Measurements from ENCODE around the gene HSDL2. TPM values are rescaled to one million over a fixed set of nuclear protein-coding genes. Genes with fewer than 3 reads are reported as not detected.
A peak's percentile ranks its signal among the peaks of the same experiment; 100 is the strongest.
"Not testable (repeated sequence)": the region's sequence is repeated elsewhere in the genome, so short reads cannot be mapped to it uniquely, and the experiment has no call there.

Gene HSDL2
- total RNA-seq, 1 experiment from 2014 or later: 21.6 TPM

- DNase-seq (ENCODE audit: low read depth): no peak
Measured at GRCh38 chr9:112396416-112396815, 16.5 kb downstream of the HSDL2 start.

- no peak for DNase-seq (ENCODE audit: low read depth)
Measured at GRCh38 chr9:112396872-112397271, 17.0 kb downstream of the HSDL2 start.

GRCh38 chr9:112401175-112401815 lies 21.4 kb downstream of the HSDL2 start:
- DNase-seq (ENCODE audit: low read depth): no peak

GRCh38 chr9:112403614-112404201 lies 23.8 kb downstream of the HSDL2 start:
- no peak for DNase-seq (ENCODE audit: low read depth)

GRCh38 chr9:112404508-112404932 lies 24.6 kb downstream of the HSDL2 start:
- no peak for DNase-seq (ENCODE audit: low read depth)

- DNase-seq (ENCODE audit: low read depth): no peak
Measured at GRCh38 chr9:112408275-112408674, 28.4 kb downstream of the HSDL2 start.

GRCh38 chr9:112408819-112409218 lies 28.9 kb downstream of the HSDL2 start:
- DNase-seq (ENCODE audit: low read depth): no peak

GRCh38 chr9:112409758-112410157 lies 29.9 kb downstream of the HSDL2 start:
- DNase-seq (ENCODE audit: low read depth): no peak

GRCh38 chr9:112411626-112412027 lies 31.7 kb downstream of the HSDL2 start:
- no peak for DNase-seq (ENCODE audit: low read depth)

GRCh38 chr9:112413728-112414127 lies 33.8 kb downstream of the HSDL2 start:
- not testable (repeated sequence) for DNase-seq (ENCODE audit: low read depth)

GRCh38 chr9:112420208-112420607 lies 40.3 kb downstream of the HSDL2 start:
- no peak for DNase-seq (ENCODE audit: low read depth)

- DNase-seq (ENCODE audit: low read depth): no peak
Measured at GRCh38 chr9:112421771-112422222, 41.9 kb downstream of the HSDL2 start.

- no peak for DNase-seq (ENCODE audit: low read depth)
Measured at GRCh38 chr9:112422417-112423148, 42.7 kb downstream of the HSDL2 start.

GRCh38 chr9:112430006-112430522 lies 50.2 kb downstream of the HSDL2 start:
- no peak for DNase-seq (ENCODE audit: low read depth)

GRCh38 chr9:112433499-112434392 lies 53.8 kb downstream of the HSDL2 start:
- DNase-seq (ENCODE audit: low read depth): no peak

GRCh38 chr9:112434487-112434886 lies 54.6 kb downstream of the HSDL2 start:
- no peak for DNase-seq (ENCODE audit: low read depth)

- no peak for DNase-seq (ENCODE audit: low read depth)
Measured at GRCh38 chr9:112437406-112437805, 57.5 kb downstream of the HSDL2 start.

- no peak for DNase-seq (ENCODE audit: low read depth)
Measured at GRCh38 chr9:112439171-112439570, 59.3 kb downstream of the HSDL2 start.

GRCh38 chr9:112439825-112440224 lies 59.9 kb downstream of the HSDL2 start:
- DNase-seq (ENCODE audit: low read depth): no peak

GRCh38 chr9:112443200-112443599 lies 63.3 kb downstream of the HSDL2 start:
- peak; percentile 10 for DNase-seq (ENCODE audit: low read depth)

GRCh38 chr9:112443636-112444035 lies 63.7 kb downstream of the HSDL2 start:
- no peak for DNase-seq (ENCODE audit: low read depth)
